BLaER1 treated with 17β-estradiol and CSF1 and Interleukin-3, amounts not matched to agents 10 nM and 100 nM (cell line): ENCODE data around the gene SLC30A7.
A peak's percentile ranks its signal among the peaks of the same experiment; 100 is the strongest.

ENCODE experiments used
- H3K27ac ChIP-seq, 11 experiments: shearing (Covaris generic); formaldehyde crosslinking; 2 replicates each; pipeline ENCODE4 v1.8.1; 2022
- H3K27me3 ChIP-seq, 11 experiments: shearing (Covaris generic); formaldehyde crosslinking; 2 replicates each; pipeline ENCODE4 v1.8.1; 2022
- H3K36me3 ChIP-seq, 11 experiments: shearing (Covaris generic); formaldehyde crosslinking; 2 replicates each; pipeline ENCODE4 v1.8.1; 2022
- H3K4me1 ChIP-seq, 10 experiments: shearing (Covaris generic); formaldehyde crosslinking; 2 replicates each; pipeline ENCODE4 v1.8.1; 2022
- H3K4me2 ChIP-seq, 11 experiments: shearing (Covaris generic); formaldehyde crosslinking; 2 replicates each; pipeline ENCODE4 v1.8.1; 2022
- H3K4me3 ChIP-seq, 10 experiments: shearing (Covaris generic); formaldehyde crosslinking; 2 replicates each; pipeline ENCODE4 v1.8.1; 2022
- H3K9ac ChIP-seq, 11 experiments: shearing (Covaris generic); formaldehyde crosslinking; 2 replicates each; pipeline ENCODE4 v1.8.1; 2022
- H3K9me3 ChIP-seq, 11 experiments: shearing (Covaris generic); formaldehyde crosslinking; replicated peaks in 1 of 11; 2 replicates each; pipeline ENCODE4 v1.8.1; 2022
- H4K20me1 ChIP-seq, 11 experiments: shearing (Covaris generic); formaldehyde crosslinking; 2 replicates each; pipeline ENCODE4 v1.8.1; 2022
- Cebpa-rat ChIP-seq, 11 experiments: shearing (Covaris generic); IDR thresholded peaks; 2 replicates each; pipeline ENCODE4 v1.8.1; 2022

SLC30A7 gene

GRCh38 chr1:100998426-100998825 is 102.5 kb downstream of the SLC30A7 start:
- TF ChIP-seq Cebpa-rat (IDR thresholded peaks at IDR 0.05): no peak
- no peak overlapping the region for H3K4me2 ChIP-seq
- H4K20me1 ChIP-seq: no peaks in the 10 kb centered on the region
- H3K9me3 ChIP-seq: peaks cover 0 to 7% (median 0%) of the 10 kb centered on the region in 11 experiments; a peak in 3 of 22 replicates
- H3K4me3 ChIP-seq: no peak overlapping the region
- no peaks in the 10 kb centered on the region for H3K27me3 ChIP-seq
- H3K9ac ChIP-seq: no peak overlapping the region
- H3K27ac ChIP-seq: no peak overlapping the region
- H3K4me1 ChIP-seq: peaks cover 20 to 41% (median 30%) of the 10 kb centered on the region in 10 experiments
- H3K36me3 ChIP-seq: peaks cover 20 to 67% (median 54%) of the 10 kb centered on the region in 11 experiments

GRCh38 chr1:101000131-101000873 is 104.4 kb downstream of the SLC30A7 start:
- no peak overlapping the region for H3K4me2 ChIP-seq
- H3K4me1 ChIP-seq: peaks cover 18 to 43% (median 29%) of the 10 kb centered on the region in 10 experiments
- H4K20me1 ChIP-seq: no peaks in the 10 kb centered on the region
- H3K36me3 ChIP-seq: peaks cover 20 to 55% (median 48%) of the 10 kb centered on the region in 11 experiments
- no peaks in the 10 kb centered on the region for H3K27me3 ChIP-seq
- H3K27ac ChIP-seq: no peak overlapping the region
- H3K9ac ChIP-seq: no peak overlapping the region
- TF ChIP-seq Cebpa-rat (IDR thresholded peaks at IDR 0.05): no peak
- H3K4me3 ChIP-seq: no peak overlapping the region
- H3K9me3 ChIP-seq: peaks cover 0 to 7% (median 0%) of the 10 kb centered on the region in 11 experiments; a peak in 3 of 22 replicates

- Histone ChIP-seq H3K36me3 (peaks cover 9 to 63% (median 41%) of the 10 kb centered on the region in 11 experiments; a peak in 20 of 22 replicates), H3K27me3 (no peaks in the 10 kb centered on the region), H3K27ac (no peak overlapping the region), H3K9me3 (peaks cover 0 to under 1% (median 0%) of the 10 kb centered on the region in 11 experiments; a peak in 1 of 22 replicates), H3K9ac (no peak overlapping the region), H4K20me1 (no peaks in the 10 kb centered on the region), H3K4me2 (peak overlapping the region; percentile 29 to 70 (median 48)), H3K4me1 (peaks cover 13 to 31% (median 16%) of the 10 kb centered on the region in 10 experiments), H3K4me3 (no peak overlapping the region)
- TF ChIP-seq Cebpa-rat (IDR thresholded peaks at IDR 0.05): no peak
Measured at GRCh38 chr1:101002551-101002950, 106.7 kb downstream of the SLC30A7 start.

- Histone ChIP-seq H3K27me3 (no peaks in the 10 kb centered on the region), H4K20me1 (no peaks in the 10 kb centered on the region), H3K4me3 (no peak overlapping the region), H3K9me3 (no peaks in the 10 kb centered on the region; a peak in 1 of 22 replicates), H3K36me3 (peaks cover 4 to 58% (median 35%) of the 10 kb centered on the region in 11 experiments; a peak in 20 of 22 replicates), H3K27ac (no peak overlapping the region), H3K4me2 (peak overlapping the region; percentile 29 to 70 (median 48)), H3K4me1 (peaks cover 13 to 31% (median 16%) of the 10 kb centered on the region in 10 experiments), H3K9ac (no peak overlapping the region)
- TF ChIP-seq Cebpa-rat (IDR thresholded peaks at IDR 0.05): no peak
Measured at GRCh38 chr1:101003012-101003650, 107.2 kb downstream of the SLC30A7 start.

- no peaks in the 10 kb centered on the region for H4K20me1 ChIP-seq
- no peaks in the 10 kb centered on the region for H3K9me3 ChIP-seq
- H3K4me1 ChIP-seq: peaks cover 13 to 31% (median 16%) of the 10 kb centered on the region in 10 experiments
- no peak overlapping the region for H3K4me3 ChIP-seq
- H3K27ac ChIP-seq: no peak overlapping the region; a peak in 1 of 22 replicates
- no peaks in the 10 kb centered on the region for H3K27me3 ChIP-seq
- no peak overlapping the region for H3K9ac ChIP-seq
- peaks cover 4 to 57% (median 33%) of the 10 kb centered on the region in 11 experiments; a peak in 21 of 22 replicates for H3K36me3 ChIP-seq
- TF ChIP-seq Cebpa-rat (IDR thresholded peaks at IDR 0.05): no peak
- H3K4me2 ChIP-seq: 0 out of 22 replicates have a peak overlapping the region, but pooled peaks of 1 of the 11 experiments have one; percentile 0
Measured at GRCh38 chr1:101004061-101004460, 108.2 kb downstream of the SLC30A7 start.

GRCh38 chr1:101004670-101005069 is 108.8 kb downstream of the SLC30A7 start:
- H3K4me2 ChIP-seq: no peak overlapping the region
- H3K36me3 ChIP-seq: peaks cover 4 to 57% (median 30%) of the 10 kb centered on the region in 11 experiments; a peak in 21 of 22 replicates
- no peak overlapping the region for H3K9ac ChIP-seq
- H3K27me3 ChIP-seq: no peaks in the 10 kb centered on the region
- H4K20me1 ChIP-seq: no peaks in the 10 kb centered on the region
- H3K4me3 ChIP-seq: no peak overlapping the region
- H3K4me1 ChIP-seq: peaks cover 13 to 31% (median 16%) of the 10 kb centered on the region in 10 experiments
- H3K9me3 ChIP-seq: no peaks in the 10 kb centered on the region
- H3K27ac ChIP-seq: no peak overlapping the region; a peak in 1 of 22 replicates
- no peak for TF ChIP-seq Cebpa-rat (IDR thresholded peaks at IDR 0.05)

GRCh38 chr1:101005183-101005582 is 109.3 kb downstream of the SLC30A7 start:
- Histone ChIP-seq H3K9ac (no peak overlapping the region), H3K27ac (no peak overlapping the region; a peak in 1 of 22 replicates), H3K27me3 (no peaks in the 10 kb centered on the region), H3K9me3 (no peaks in the 10 kb centered on the region), H3K4me1 (peaks cover 13 to 31% (median 16%) of the 10 kb centered on the region in 10 experiments), H3K4me2 (no peak overlapping the region; a peak in 1 of 22 replicates), H3K4me3 (no peak overlapping the region), H3K36me3 (peaks cover 4 to 57% (median 31%) of the 10 kb centered on the region in 11 experiments; a peak in 21 of 22 replicates), H4K20me1 (no peaks in the 10 kb centered on the region)
- TF ChIP-seq Cebpa-rat (IDR thresholded peaks at IDR 0.05): no peak

- Histone ChIP-seq H3K27me3 (no peaks in the 10 kb centered on the region), H3K4me1 (peaks cover 13 to 31% (median 16%) of the 10 kb centered on the region in 10 experiments), H4K20me1 (no peaks in the 10 kb centered on the region), H3K4me2 (no peak overlapping the region), H3K36me3 (peaks cover 3 to 57% (median 30%) of the 10 kb centered on the region in 11 experiments; a peak in 21 of 22 replicates), H3K9me3 (no peaks in the 10 kb centered on the region), H3K27ac (no peak overlapping the region), H3K9ac (no peak overlapping the region), H3K4me3 (no peak overlapping the region)
- TF ChIP-seq Cebpa-rat (IDR thresholded peaks at IDR 0.05): no peak
Measured at GRCh38 chr1:101005871-101006270, 110.0 kb downstream of the SLC30A7 start.

GRCh38 chr1:101006553-101006952 is 110.7 kb downstream of the SLC30A7 start:
- Histone ChIP-seq H4K20me1 (no peaks in the 10 kb centered on the region), H3K36me3 (peaks cover 0 to 57% (median 26%) of the 10 kb centered on the region in 11 experiments; a peak in 14 of 22 replicates), H3K9me3 (no peaks in the 10 kb centered on the region), H3K4me3 (no peak overlapping the region), H3K27ac (no peak overlapping the region), H3K4me2 (no peak overlapping the region), H3K27me3 (no peaks in the 10 kb centered on the region), H3K9ac (no peak overlapping the region), H3K4me1 (peaks cover 13 to 31% (median 16%) of the 10 kb centered on the region in 10 experiments)
- TF ChIP-seq Cebpa-rat (IDR thresholded peaks at IDR 0.05): no peak
